Measurements from ENCODE around the gene DOK7. TPM values are rescaled to one million over a fixed set of nuclear protein-coding genes. Genes with fewer than 3 reads are reported as not detected.

The DOK7 gene
- total RNA-seq, 1 donor from 2014 or later, result 7.4 TPM

DNA sequence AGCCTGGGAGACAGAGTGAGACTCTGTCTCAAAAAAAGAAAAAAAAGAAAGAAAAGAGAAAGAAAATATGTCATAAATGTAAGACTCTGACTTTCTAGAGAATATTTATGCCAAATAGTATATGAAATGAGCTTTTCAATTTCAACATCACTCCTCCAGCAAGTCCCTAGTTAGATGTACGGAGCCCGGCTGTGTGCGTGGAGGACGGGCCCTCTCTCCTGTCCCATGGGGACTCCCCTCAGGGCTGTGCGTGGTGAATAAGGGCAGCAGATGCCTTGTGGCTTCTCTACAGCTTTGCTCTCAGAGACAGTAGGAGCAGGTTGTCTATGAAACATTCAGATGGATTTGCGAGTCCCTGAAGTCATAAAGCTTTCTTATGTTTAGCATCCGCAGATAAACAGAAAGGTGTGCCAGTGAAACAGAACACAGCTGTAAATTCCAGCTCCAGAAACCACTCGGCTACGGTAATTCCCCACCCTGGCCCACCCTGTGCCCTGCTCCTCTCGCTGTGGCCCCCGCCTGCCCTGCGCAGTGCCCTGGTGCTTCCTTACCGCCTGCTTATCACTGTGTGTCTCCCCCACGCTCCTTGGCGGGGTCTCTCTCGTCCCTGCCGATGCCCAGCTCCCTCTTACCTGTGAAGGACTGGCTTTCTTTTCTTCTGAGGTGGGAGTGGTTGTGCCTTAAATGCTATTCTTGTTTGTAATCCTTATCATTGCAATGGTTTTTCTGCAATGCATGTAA is 35.2 kb upstream of the DOK7 start:
- no peak for DNase-seq (ENCODE audit: low spot score)

DNA sequence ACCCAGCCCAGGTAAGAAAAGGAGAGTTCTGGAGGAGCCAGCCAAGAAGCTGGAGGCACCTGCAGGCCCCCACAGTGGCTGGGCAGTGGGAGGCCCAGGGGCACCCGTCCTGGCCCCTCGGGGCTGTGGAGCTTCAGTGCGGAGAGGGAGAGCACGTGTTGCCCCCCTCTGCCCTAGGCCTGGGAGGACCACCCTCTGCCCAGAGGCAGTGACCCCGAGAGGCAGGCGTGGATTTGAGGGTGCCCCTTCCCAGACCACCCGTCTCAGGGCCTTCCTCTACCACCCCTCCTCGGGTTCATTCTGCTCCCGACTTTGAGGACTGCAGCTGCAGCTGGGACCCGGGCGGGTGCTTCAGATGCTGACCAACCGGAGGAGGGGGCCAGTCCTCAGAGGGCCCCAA is 33.5 kb upstream of the DOK7 start:
- no peak for DNase-seq (ENCODE audit: low spot score)

DNA sequence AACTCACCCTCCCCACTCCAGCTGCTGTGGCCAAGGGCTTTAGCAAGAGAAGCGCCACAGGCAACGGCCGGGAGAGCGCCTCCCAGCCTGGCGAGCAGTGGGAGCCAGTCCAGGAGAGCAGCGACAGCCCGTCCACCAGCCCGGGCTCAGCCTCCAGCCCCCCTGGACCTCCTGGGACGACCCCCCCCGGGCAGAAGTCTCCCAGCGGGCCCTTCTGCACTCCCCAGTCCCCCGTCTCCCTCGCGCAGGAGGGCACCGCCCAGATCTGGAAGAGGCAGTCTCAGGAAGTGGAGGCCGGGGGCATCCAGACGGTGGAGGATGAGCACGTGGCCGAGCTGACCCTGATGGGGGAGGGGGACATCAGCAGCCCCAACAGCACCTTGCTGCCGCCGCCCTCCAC is 32.6 kb upstream of the DOK7 start:
- DNase-seq (ENCODE audit: low spot score), result no peak

DNA sequence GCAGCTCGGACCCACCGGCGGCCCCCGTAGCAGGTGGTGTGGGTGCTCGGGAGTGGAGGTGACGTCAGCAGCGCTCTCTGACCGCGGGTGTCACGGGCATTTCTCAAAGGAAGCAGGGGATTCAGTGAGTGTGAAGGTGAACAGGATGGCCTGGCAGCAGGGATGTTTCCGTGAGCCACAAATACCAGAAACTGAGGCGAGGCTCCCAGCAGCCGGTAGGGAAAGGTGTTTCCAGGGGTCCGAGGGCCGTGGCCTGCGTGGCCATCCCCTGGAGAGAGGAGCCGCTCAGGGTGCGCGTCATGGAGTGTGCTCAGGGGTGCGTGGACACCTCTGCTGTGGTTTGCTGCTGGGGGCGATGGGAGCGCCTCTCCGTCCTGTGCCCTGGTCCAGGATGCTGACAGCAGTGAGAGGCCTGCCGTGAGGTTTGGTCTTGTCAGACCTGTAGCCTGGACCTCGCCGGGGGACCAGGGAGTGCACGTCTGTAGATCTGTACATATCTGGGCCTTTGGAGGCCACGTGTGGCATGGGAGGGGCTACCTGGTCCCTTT is 31.6 kb upstream of the DOK7 start:
- DNase-seq (ENCODE audit: low spot score), result no peak

DNA sequence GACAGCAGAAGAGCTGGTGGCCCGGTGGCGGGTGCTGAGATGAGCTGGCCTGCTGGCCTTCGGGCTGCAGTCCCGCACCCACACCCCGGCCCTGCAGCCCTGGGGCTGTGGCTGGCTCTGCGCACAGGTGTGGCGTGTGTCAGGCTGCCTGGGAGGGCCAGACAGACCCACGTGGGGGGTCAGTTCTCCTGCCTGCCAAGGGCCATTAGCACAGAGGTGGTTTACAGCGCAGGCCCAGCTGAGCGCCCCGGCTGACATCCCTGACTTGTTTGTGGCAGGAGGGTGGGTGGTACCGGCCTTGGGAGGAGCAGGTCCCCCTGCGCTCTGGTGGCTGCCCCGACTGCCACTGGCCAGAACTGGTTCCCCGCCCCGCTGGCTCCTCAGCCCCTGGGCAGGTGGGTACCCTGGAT is 30.7 kb upstream of the DOK7 start:
- no peak for DNase-seq (ENCODE audit: low spot score)

DNA sequence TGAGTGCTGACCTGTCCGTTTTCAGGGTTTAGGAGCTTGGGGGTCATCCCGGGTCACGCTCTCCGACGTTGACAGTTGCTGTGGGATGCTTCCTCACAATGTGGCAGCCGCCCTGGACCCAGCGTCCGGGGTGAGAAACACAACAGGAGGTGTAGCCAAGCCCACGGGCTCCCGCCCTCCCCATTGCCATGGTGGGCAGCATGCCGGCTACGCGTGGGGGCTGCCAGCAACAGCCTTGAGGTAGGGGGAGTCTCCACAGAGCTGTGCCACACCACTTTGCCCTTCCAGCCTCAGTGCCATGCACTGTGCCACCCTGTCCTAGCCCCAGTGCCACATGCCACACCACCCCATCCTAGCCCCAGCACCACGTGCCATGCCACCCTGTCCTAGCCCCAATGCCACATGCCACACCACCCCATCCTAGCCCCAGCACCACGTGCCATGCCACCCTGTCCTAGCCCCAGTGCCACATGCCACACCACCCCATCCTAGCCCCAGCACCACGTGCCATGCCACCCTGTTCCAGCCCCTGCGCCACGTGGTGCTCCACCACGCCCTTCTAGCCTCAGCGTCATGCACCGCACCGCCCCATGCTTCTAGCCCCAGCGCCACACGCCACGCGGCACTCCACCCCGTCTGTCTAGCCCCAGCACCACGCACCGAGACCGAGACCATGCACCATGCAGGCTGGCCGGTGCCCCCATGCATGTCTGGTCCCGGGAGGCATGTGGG is 29.8 kb upstream of the DOK7 start:
- no peak for DNase-seq (ENCODE audit: low spot score)

DNA sequence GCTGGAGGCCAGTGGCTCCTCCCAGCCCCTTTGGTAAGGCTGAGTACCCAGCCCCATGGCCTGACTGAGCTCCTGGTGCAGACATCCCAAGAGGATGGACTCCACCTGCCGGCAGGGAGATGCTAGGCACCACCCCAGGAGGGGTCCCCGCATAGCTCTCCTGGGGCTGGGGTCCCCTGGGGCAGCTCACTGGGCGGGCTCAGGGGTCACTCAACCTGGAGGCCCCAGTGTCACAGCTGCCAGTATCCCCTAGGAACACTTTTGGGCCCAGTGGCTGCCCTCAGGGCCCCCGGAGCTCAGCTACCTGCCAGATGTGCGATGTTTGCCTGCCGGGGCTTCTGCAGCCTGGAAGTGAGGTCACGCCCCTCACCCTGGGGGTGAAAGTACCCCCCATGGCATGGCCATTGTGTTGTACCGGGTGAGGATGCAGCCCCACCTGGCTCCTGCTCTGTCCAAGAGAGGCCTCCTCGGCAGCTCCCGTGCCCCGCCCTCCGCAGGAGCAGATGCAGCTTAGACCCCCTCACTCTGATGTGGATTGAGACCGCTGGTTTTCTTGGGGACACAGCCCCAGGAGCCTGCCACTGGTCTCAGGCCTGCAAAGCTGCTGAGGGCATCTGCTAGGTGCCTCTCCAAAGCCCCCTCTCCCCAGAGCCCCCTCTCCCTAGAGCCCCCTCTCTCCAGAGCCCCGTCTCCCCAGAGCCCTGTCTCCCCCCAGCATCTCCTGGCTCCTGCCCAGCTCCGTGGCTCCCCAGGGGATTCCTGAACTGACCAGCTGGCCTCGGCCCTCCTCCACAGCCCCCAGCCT is 28.0 kb upstream of the DOK7 start:
- DNase-seq (ENCODE audit: low spot score), result no peak

DNA sequence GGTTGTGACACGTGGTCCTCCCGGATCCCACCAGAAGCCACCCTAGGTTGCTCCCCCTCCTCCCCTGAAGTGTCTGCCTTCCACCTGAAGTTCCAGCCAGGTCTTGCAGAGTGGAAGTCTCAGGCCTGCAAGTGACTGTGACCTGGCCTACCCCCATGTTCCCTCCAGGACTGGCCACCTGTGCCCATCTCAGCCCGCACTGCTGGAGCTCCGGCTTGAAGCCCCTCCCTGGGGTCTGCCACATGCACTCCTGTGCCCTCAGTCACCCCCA is 27.5 kb upstream of the DOK7 start:
- no peak for DNase-seq (ENCODE audit: low spot score)

DNA sequence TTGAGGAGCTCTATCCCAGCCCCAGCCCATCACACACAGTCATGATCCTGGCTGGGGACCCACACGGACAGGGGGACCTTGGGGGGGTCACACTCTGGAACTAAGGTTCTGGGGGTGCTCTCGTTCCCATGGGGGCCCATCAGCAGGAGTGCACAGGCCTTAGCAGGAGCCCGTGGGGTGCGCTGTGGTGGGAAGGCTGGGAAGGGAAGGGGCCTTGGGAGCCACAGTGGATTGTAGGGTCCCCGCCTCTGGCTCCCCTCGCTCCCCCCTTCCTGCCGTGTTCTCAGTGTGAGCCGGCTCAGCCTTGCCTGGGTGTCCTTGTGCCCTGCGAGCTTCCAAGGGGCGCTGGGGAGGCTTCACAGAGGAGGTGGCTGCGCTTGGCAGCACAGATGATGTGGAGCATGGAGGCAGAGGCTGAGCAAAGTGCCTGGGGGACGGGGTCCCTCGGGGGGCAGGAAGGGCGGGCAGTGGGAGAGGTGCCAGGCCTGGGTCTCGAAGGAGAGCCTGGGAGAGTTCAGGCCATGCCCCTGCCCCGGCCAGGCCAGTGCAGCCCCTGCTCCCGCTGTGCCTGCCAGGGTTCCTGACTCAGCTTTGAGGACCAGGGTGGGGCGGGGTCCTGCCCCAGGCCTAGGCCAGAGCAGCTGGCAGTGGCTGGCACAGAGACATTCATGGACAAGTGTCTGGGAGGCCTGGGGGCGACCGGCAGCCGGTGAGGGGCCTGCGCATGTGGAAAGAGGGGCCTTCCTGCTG is 26.9 kb upstream of the DOK7 start:
- DNase-seq (ENCODE audit: low spot score), result no peak

DNA sequence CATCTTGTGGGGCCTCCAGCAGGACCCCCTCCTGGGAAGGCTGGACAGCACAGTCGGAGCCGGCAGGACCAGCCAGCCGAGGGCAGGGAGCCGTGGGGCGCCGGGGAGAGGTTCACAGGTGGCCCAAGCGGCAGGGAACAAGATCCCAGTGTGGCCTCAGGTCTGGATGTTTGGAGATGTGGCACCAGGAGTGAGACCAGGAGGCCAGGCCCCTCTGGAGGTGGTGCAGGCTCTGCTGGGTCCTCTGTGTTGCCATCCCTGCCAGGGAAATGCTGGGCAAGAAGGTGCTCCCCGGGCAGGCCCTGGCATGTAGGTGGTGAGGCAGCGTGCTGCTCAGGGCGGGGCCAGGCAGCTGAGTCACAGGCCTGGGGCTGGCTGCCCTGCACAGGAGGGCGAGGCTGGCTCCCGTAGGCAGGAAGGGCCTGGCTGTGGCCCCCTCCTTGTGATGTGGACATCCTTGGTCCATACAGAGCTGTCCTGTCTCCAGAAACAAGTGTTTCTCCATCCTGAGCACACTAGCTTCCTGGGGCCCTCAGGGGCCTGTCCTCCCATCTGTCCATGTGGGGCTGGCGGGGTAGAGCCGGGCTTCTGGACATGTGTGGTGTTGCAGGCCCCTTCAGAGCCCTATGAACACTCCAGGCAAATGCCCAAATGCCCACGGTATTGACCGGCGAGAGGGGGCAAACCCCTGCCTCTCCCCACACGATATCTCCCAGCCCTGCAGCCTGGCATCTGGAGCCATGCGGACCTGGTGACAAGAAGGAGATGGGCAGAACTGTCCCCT is 26.1 kb upstream of the DOK7 start:
- DNase-seq (ENCODE audit: low spot score), result peak; percentile 56

DNA sequence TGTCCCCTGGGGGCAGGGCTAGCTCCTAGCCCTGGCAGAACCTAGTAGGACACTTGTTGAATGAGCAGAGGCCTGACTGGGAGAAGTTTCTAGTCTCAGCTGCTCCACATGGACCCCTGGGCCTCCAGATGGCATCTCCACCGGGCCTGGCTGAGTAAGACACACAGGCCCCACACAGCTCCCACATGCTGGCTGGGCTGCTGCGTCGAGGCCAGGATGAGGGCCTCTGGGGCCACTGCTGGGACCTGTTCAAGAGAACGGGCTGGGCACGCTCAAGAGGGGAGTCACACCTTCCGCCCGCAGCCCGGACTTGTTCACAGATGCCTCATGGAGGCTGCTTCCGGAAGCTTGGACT is 25.5 kb upstream of the DOK7 start:
- DNase-seq (ENCODE audit: low spot score), result no peak

DNA sequence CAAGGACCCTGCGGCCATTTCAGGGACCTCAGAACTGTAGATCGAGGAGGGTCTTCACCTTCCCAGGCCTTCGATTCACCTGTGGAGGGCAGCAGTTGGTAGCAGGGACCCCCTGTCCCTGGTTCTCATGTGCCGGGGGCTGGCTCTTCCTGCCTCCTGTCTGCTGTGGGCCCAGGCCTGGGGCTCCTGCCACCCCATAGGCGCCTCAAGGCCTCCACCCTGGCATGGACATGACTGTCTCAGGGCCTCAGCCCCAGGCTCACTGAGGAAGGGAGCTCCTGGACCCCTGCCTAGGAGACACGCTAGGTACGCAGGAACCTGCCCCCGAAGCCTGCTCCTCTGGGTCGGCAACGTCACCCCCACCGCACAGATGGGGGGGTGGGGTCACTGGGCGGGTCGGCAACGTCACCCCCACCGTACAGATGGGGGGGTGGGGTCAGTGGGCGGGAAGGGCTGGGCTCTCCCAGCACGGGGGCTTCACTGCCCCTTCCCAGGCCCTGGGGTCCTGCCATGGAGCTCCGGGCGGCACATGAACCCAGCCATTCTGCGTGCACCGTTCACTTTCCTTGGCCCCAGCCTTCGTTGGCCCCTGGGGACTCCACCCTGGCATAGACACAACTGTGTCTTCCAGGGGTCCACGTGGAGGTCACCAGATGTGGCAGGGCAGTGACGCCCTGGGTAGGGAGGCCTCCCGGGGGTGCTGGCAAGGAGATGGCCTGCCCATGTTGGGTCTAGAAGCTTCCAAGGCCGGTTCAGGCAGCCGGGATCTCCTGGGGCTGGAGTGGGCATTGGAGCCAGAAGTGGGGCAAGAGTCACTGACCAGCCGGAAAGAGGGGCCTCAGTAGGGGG is 24.9 kb upstream of the DOK7 start:
- DNase-seq (ENCODE audit: low spot score), result no peak

DNA sequence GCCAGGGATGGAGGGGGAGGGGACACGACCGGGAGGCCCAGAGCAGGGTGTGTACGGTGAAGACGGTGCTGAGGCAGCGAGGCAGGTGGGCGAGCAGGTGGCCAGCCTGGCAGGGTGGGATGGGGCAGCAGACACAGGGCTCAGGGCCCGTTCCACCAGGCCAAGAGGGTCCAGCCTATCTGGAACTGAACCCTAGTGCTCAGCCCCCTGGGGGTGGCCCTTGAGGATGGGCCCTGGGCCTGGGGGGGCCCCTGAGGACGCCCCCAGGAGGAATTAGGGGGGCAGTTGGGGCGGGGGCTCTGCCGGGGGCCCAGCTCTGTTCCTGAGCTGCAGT is 24.3 kb upstream of the DOK7 start:
- no peak for DNase-seq (ENCODE audit: low spot score)

DNA sequence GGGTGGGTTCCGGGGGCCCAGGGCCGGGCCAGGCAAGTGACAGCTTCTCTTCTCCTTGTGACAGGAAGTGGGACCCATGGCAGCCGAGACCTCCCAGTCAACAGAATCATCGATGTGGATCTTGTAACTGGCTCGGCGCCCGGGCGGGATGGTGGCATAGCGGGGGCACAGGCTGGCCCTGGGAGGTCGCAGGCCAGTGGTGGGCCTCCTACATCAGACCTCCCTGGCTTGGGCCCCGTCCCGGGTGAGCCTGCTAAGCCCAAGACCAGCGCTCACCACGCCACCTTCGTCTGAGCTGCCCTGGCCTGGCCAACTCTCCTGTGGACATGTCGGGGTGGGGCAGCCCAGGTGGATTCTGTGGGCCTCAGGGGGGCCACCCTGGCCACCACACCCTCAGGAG is 23.7 kb upstream of the DOK7 start:
- no peak for DNase-seq (ENCODE audit: low spot score)

DNA sequence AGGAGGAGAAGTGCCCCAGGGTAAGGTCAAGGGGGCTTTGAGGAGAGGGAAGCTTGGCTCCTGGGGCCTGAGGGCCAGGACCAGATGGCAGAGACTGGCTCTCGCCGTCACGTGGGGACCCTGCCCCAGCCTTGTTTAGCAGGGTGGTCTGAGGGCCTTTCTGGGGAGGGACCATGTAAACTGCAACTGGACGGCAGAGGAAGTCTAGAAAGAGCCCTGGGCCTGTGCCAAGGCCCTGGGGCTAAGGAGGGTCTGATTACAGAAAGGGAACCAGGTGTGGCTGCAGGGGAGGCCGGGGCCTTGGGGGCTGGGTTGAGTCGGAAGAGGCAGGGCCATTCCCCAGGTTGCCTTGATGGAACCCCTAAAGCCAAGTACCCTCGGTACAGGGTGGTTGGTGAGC is 23.1 kb upstream of the DOK7 start:
- no peak for DNase-seq (ENCODE audit: low spot score)

DNA sequence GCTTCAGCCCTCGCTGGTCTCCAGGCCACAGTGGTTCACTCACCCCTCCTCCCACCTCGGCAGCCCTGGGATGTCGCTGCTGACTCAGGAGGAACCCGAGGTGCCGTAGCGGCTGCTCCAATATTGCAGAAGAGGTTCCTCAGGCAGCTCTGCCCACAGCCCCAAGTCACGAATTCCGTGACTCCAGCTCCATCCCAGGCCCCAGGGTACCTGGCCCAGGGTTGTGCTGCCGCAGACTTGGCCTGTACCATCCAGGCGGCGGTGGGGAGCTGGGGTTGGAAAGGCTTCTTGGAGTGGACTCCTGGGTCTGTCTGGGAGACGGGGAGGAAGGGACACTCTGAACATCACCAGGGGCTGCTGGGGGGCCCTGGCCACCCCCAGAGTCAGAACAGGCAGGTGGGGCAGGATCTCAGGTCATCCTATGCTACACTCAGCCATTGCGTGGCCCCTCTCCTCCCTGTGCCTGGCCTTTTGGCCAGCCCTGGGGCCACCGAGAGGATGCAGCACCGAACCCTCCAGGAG is 22.1 kb upstream of the DOK7 start:
- no peak for DNase-seq (ENCODE audit: low spot score)

DNA sequence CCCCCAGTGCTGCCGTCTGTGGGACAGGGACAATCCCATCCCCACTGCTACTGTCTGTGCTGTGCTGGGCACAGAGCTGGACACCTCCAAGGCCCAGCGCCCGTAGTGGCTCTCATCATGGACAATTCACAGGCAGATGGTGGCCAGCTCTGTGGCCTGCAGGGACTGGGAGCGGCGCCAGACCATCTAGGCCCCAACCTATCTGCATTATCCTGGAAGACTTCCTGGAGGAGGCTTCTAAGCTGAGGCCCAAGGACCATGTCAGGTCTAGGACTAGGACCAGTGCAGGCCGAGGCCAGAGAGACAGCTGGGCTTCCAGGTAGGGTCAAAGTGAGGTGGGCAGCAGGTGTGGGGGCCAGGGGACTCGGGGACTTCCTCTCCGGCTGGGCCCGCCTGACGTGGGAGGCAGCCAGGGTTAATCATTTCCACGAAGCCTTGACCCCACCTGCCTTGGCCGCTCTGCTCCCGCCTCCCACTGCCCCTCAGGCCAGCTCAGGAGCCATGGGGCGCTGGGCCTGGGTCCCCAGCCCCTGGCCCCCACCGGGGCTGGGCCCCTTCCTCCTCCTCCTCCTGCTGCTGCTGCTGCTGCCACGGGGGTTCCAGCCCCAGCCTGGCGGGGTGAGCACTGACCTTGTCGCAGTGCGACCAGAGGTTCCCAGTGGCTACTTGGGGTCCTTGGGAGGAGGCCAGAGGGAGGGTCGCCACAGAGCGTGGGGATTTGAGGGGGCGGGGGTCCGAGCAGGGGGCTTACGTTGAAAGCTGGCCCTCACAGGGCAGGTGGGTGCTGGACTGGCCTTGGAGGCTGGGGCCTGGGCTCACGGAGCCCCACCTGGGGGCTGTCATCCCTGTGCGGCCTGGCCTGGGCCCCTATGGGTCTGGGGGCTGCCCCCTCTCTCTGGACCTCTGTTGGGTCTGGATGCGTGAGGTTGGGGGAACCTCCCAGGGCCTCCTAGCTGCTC is 21.3 kb upstream of the DOK7 start, which contains the start of gene HGFAC:
TSS of gene HGFAC (plus strand) at position 468 of the 959 bp plus-strand sequence. CDS start at position 502, 34 bp downstream.
- no peak for DNase-seq (ENCODE audit: low spot score)

DNA sequence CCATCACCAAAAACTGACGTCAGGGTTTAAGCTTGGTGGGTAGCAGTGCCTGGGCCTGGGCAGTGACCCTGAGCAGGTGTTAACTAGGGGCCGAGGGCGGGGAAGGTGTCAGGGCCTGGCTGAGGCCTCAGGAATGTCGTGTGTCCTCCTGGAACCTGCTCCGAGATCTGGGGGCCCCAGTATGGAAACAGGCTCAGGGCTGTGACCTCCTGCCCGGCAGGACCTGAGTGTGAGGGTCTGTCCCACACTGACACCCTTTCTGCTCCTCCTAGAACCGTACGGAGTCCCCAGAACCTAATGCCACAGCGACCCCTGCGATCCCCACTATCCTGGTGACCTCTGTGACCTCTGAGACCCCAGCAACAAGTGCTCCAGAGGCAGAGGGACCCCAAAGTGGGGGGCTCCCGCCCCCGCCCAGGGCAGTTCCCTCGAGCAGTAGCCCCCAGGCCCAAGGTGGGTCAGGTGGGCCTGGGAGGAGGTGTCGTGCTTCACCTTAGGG is 20.6 kb upstream of the DOK7 start:
- DNase-seq (ENCODE audit: low spot score), result no peak
